HepG2 (cell line): Measurements from ENCODE around the gene DLG5. TPM values are rescaled to one million over a fixed set of nuclear protein-coding genes. Genes with fewer than 3 reads are reported as not detected.

Source experiments
- ATAC-seq: fragments of 200-7000 bp; cut with Tn5 transposase; 3 replicates; pipeline ENCODE4 v1.9.1; 2020; ENCODE audit warnings: mild to moderate bottlenecking, moderate library complexity
- BruUV-seq: library from RNA; stranded (reverse); fragments of 400-500 nt; replicated peaks from 2 replicates; lab custom pipeline; 2021; lab: Mats Ljungman, UMichigan
- CTCF ChIA-PET: fragments of 300-600 bp; formaldehyde crosslinking; extraction: SDS; loops from one replicate; lab custom pipeline; 2021; ENCODE audit warnings: low total read pairs, inconsistent platforms, low intra/inter-chr PET ratio; lab: Yijun Ruan, JAX
- POLR2A ChIA-PET: fragments of 350-600 bp; sonication (Branson Sonifier 250); formaldehyde crosslinking; loops from one replicate; lab custom pipeline; 2020; ENCODE audit warnings: antibody characterized with exemption, inconsistent platforms; lab: Yijun Ruan, JAX
- DNase-seq: peaks from one replicate; pipeline ENCODE4 v3.0.0-alpha.2; 2015; ENCODE audit warnings: low spot score
- FAIRE-seq: peaks from 3 replicates; lab custom pipeline; 2011; peaks lifted over from hg19 to GRCh38; lab: Jason Lieb, UNC
- H2AFZ ChIP-seq: one replicate; pipeline ENCODE4 v1.6.1; 2011; ENCODE audit warnings: low read length, inconsistent platforms
- H3K27ac ChIP-seq: fragments of 300-600 bp; 3 replicates; pipeline ENCODE4 v1.8.0; 2011; ENCODE audit warnings: mixed run types, mild to moderate bottlenecking, mixed read lengths, low read length, inconsistent platforms; ENCODE audit not compliant: insufficient read depth; ENCODE audit errors: extremely low read length
- H3K27me3 ChIP-seq, 2 experiments: fragments of 200-600 bp in 1 of 2; 2 replicates in 1 of 2; 3 replicates in 1 of 2; pipeline versions ENCODE4 v1.6.0 to v1.8.0; 2011; ENCODE audit warnings: low read length in 2 of 2, mild to moderate bottlenecking in 2 of 2, moderate library complexity in 2 of 2, inconsistent platforms in 1 of 2; ENCODE audit not compliant: insufficient read depth in 2 of 2, control insufficient read depth in 1 of 2
- H3K36me3 ChIP-seq, 2 experiments: fragments of 200-600 bp in 1 of 2; replicated peaks in 1 of 2; 2 replicates in 1 of 2; 3 replicates in 1 of 2; pipeline versions ENCODE4 v1.5.1 to v1.8.0; 2011; ENCODE audit warnings: low read length in 2 of 2, inconsistent platforms in 1 of 2; ENCODE audit not compliant: insufficient read depth in 2 of 2, control insufficient read depth in 1 of 2
- H3K4me1 ChIP-seq: 2 replicates; pipeline ENCODE4 v1.5.1; 2012; ENCODE audit warnings: low read length, inconsistent platforms; ENCODE audit not compliant: insufficient read depth
- H3K4me2 ChIP-seq: 2 replicates; pipeline ENCODE4 v1.6.0; 2011; ENCODE audit warnings: low read depth, low read length, inconsistent platforms
- H3K4me3 ChIP-seq, 3 experiments: fragments of 200-600 bp in 1 of 3; sonication (generic), shearing (Covaris generic) in 1 of 3; replicated peaks in 1 of 3; 2 replicates each; pipeline ENCODE4 v1.5.1; 2011 to 2016; ENCODE audit warnings: low read length in 3 of 3, inconsistent platforms in 2 of 3, low read depth in 2 of 3, mild to moderate bottlenecking in 2 of 3, control low read depth in 1 of 3, mixed read lengths in 1 of 3; ENCODE audit not compliant: insufficient read depth in 1 of 3
- H3K79me2 ChIP-seq: one replicate; pipeline ENCODE4 v1.6.1; 2011; ENCODE audit warnings: low read length, inconsistent platforms; ENCODE audit not compliant: insufficient read depth
- H3K9ac ChIP-seq: 2 replicates; pipeline ENCODE4 v1.6.0; 2011; ENCODE audit warnings: mild to moderate bottlenecking, low read depth, low read length, inconsistent platforms; ENCODE audit not compliant: insufficient read depth
- H3K9me3 ChIP-seq: 2 replicates; pipeline ENCODE4 v1.5.1; 2012; ENCODE audit warnings: mild to moderate bottlenecking, low read length
- H4K20me1 ChIP-seq: 2 replicates; pipeline ENCODE4 v1.6.0; 2011; ENCODE audit warnings: inconsistent platforms, mild to moderate bottlenecking, low read length, moderate library complexity; ENCODE audit not compliant: insufficient read depth
- ISX ChIP-seq: sonication (generic); formaldehyde crosslinking; conservative IDR thresholded peaks from 2 replicates; pipeline ENCODE4 v1.5.0; 2020; ENCODE audit warnings: missing genetic modification reagents
- MBD4 ChIP-seq: IDR thresholded peaks from 2 replicates; pipeline ENCODE4 v1.6.1; 2012; ENCODE audit warnings: low read length, inconsistent platforms, borderline replicate concordance
- NFIC ChIP-seq: IDR thresholded peaks from 2 replicates; pipeline ENCODE4 v1.6.1; 2012; ENCODE audit warnings: mild to moderate bottlenecking, low read length, inconsistent platforms
- REPIN1 ChIP-seq: sonication (generic); formaldehyde crosslinking; IDR thresholded peaks from 2 replicates; pipeline ENCODE4 v1.8.0; 2022; ENCODE audit warnings: missing genetic modification reagents, low read depth, mild to moderate bottlenecking, borderline replicate concordance
- ZNF430 ChIP-seq: sonication (generic); formaldehyde crosslinking; IDR thresholded peaks from 2 replicates; pipeline ENCODE4 v1.9.0; 2021; ENCODE audit warnings: mild to moderate bottlenecking, missing genetic modification reagents
- ZNF790 ChIP-seq: sonication (generic); formaldehyde crosslinking; IDR thresholded peaks from 2 replicates; pipeline ENCODE4 v1.8.0; 2022; ENCODE audit warnings: missing genetic modification reagents, mild to moderate bottlenecking, borderline replicate concordance
- WGBS: methylation state at CpG from one replicate; pipeline ENCODE4 v1.1.6; 2017; ENCODE audit warnings: low lambda C conversion rate; 5-methylcytosine and 5-hydroxymethylcytosine counted together
- in situ Hi-C: cut with HindIII; loops from 2 replicates; pipeline ENCODE4 v1.10.0; 2017; ENCODE audit warnings: low pct_unique_long_range_greater_than_20kb; ENCODE audit not compliant: extremely low pct_ligation_motif_present
- intact Hi-C: fragments of 100-400 bp; cut with micrococcal nuclease; formaldehyde crosslinking; loops from one replicate; pipeline ENCODE4 v1.10.0; 2022; ENCODE audit not compliant: unreplicated experiment
- polyA plus RNA-seq, 8 experiments: library from polyadenylated mRNA; depleted of rRNA in 3 of 8; stranded (reverse) in 7 of 8; unstranded in 1 of 8; fragments of >200 nt; fragmentation: Illumina TruSeq in 4 of 8; extraction: Trizol in 4 of 8; gene quantifications; 2 replicates each; pipeline versions ENCODE4 v1.2.1 to v1.2.3, GENCODE V29; 2011 to 2016; ENCODE audit warnings: low read depth in 4 of 8, missing spikeins in 1 of 8, mixed read lengths in 1 of 8; ENCODE audit not compliant: insufficient read depth in 1 of 8
- total RNA-seq, 5 experiments: library from RNA; depleted of rRNA; stranded (reverse); fragments of >200 nt; fragmentation: Illumina TruSeq; extraction: Trizol; gene quantifications; 2 replicates each; pipeline ENCODE4 v1.2.3, GENCODE V29; 2016; ENCODE audit warnings: low read depth in 1 of 5

Gene DLG5
- total and polyA plus RNA-seq, 2 of the 13 experiments (the other 11 are each of a cell fraction or from before 2014, with no cell fraction given) = 15.5 to 18.2 TPM

GRCh38 chr10:77816311-77816710 is 110.2 kb downstream of the DLG5 start:
- Histone ChIP-seq H3K27me3 (no peaks in the 10 kb centered on the region), H4K20me1 (no peaks in the 10 kb centered on the region), H3K9me3 (no peaks in the 10 kb centered on the region), H3K4me2 (no peak overlapping the region), H3K9ac (no peak overlapping the region), H3K27ac (no peak overlapping the region), H3K36me3 (peaks cover 45 to 90% of the 10 kb centered on the region in 2 experiments), H3K4me1 (no peaks in the 10 kb centered on the region), H3K4me3 (no peak overlapping the region), H3K79me2 (no peaks in the 10 kb centered on the region), H2AFZ (no peak overlapping the region)
- ChIA-PET POLR2A (no interaction called here), CTCF (no interaction called here)
- in situ Hi-C loops = no loop called here
- FAIRE-seq (no peak), DNase-seq (no peak), ATAC-seq (no peak)
- intact Hi-C loops = no loop called here
- BruUV-seq = no TSS peak
- WGBS = 95% methylated on average over 11 of the region's 11 CpGs
- TF ChIP-seq REPIN1 (CRISPR knock-in tag) (no peak), ZNF790 (CRISPR knock-in tag) (no peak)

DNA sequence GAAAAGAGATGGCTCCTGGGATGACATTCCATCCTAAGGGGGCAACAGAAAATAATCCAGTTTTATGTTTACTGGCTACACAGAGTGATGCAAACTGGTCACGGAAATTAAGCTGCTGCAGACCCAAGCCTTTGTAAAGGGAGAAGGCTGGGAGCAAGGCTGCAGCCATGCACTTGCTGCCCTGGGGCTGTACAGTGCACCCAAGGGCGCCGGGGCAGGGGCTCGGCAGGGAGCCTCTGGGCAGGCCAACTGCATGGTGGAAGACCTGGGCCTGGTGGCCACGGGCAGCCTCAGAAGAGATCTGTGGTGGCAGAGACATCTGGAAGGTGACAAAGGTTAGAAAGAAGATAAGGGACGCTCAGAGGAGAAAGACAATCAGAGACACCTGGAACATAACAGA is 113.8 kb downstream of the DLG5 start:
- DNase-seq = no peak
- Histone ChIP-seq H3K27me3 (no peaks in the 10 kb centered on the region; a peak in 1 of 5 replicates), H3K4me3 (no peak overlapping the region), H2AFZ (no peak overlapping the region), H4K20me1 (no peaks in the 10 kb centered on the region)
- intact Hi-C loops = no loop called here
- no peak for TF ChIP-seq ISX (CRISPR knock-in tag)
- no peak for TF ChIP-seq MBD4
- no peak for TF ChIP-seq ZNF430 (CRISPR knock-in tag)
- TF ChIP-seq NFIC = no peak
- TF ChIP-seq, all 625 proteins: peak for 0
- no peaks in the 10 kb centered on the region for H3K4me1 ChIP-seq
- ChIA-PET CTCF (no interaction called here), POLR2A (no interaction called here)
- no peaks in the 10 kb centered on the region for H3K9me3 ChIP-seq
- in situ Hi-C loops = no loop called here
- H3K36me3 ChIP-seq = peaks cover 30 to 86% of the 10 kb centered on the region in 2 experiments
- 98% methylated on average over 6 of the region's 6 CpGs for WGBS
- no peak overlapping the region for H3K9ac ChIP-seq
- BruUV-seq = no TSS peak
- FAIRE-seq (no peak), ATAC-seq (no peak)
- no peak overlapping the region for H3K4me2 ChIP-seq
- H3K27ac ChIP-seq = no peak overlapping the region
- H3K79me2 ChIP-seq = no peaks in the 10 kb centered on the region
